CD4-positive, alpha-beta T cell treated with Interleukin-2 at 100 ng/mL for 4 hours (primary cell): Measurements from ENCODE around the gene OTOG.

ENCODE experiments used
- DNase-seq: peaks from one replicate; pipeline ENCODE4 v3.0.0-alpha.2; 2020; ENCODE audit warnings: low spot score

The OTOG gene

GRCh38 chr11:17519061-17519885 is 27.8 kb upstream of the OTOG start:
- DNase-seq: no peak

- no peak for DNase-seq
Observed at GRCh38 chr11:17521106-17521900, 25.8 kb upstream of the OTOG start.

- DNase-seq: no peak
Observed at GRCh38 chr11:17522655-17523054, 24.4 kb upstream of the OTOG start.

GRCh38 chr11:17524221-17524620 is 22.8 kb upstream of the OTOG start:
- no peak for DNase-seq

- no peak for DNase-seq
Observed at GRCh38 chr11:17525570-17525969, 21.5 kb upstream of the OTOG start.

- DNase-seq: no peak
Observed at GRCh38 chr11:17526326-17526725, 20.7 kb upstream of the OTOG start.

- DNase-seq: no peak
Observed at GRCh38 chr11:17526931-17527627, 20.0 kb upstream of the OTOG start.

GRCh38 chr11:17527628-17527995 is 19.4 kb upstream of the OTOG start:
- DNase-seq: no peak

- DNase-seq: peak; percentile 27
Observed at GRCh38 chr11:17528181-17528691, 18.8 kb upstream of the OTOG start.

- DNase-seq: no peak
Observed at GRCh38 chr11:17528906-17529843, 17.9 kb upstream of the OTOG start.

GRCh38 chr11:17529844-17530185 is 17.2 kb upstream of the OTOG start:
- DNase-seq: no peak

GRCh38 chr11:17531071-17531600 is 15.9 kb upstream of the OTOG start:
- no peak for DNase-seq

- DNase-seq: no peak
Observed at GRCh38 chr11:17531636-17532113, 15.4 kb upstream of the OTOG start.

- DNase-seq: no peak
Observed at GRCh38 chr11:17532784-17533183, 14.3 kb upstream of the OTOG start.

GRCh38 chr11:17533341-17533740 is 13.7 kb upstream of the OTOG start:
- no peak for DNase-seq

GRCh38 chr11:17533778-17534415 is 13.2 kb upstream of the OTOG start:
- DNase-seq: no peak

GRCh38 chr11:17535488-17535887 is 11.6 kb upstream of the OTOG start:
- DNase-seq: no peak

GRCh38 chr11:17537261-17537660 is 9.8 kb upstream of the OTOG start:
- no peak for DNase-seq

- DNase-seq: no peak
Observed at GRCh38 chr11:17538054-17538453, 9.0 kb upstream of the OTOG start.

- DNase-seq: no peak
Observed at GRCh38 chr11:17538731-17539130, 8.3 kb upstream of the OTOG start.

- no peak for DNase-seq
Observed at GRCh38 chr11:17540807-17541206, 6.3 kb upstream of the OTOG start.
